K562 (cell line): ENCODE measurements around the gene ARMH1. TPM values are rescaled to one million over a fixed set of nuclear protein-coding genes. Genes with fewer than 3 reads are reported as not detected.

Experiments used
- BCL6 ChIP-seq: fragments of 250-450 bp; sonication (Bioruptor Pico); IDR thresholded peaks from 2 replicates; pipeline ENCODE4 v1.4.0; 2020
- CREB1 ChIP-seq, 2 experiments: sonication (generic) in 1 of 2; formaldehyde crosslinking in 1 of 2; IDR thresholded peaks; 2 replicates each; pipeline versions ENCODE4 v1.6.1 to v1.8.0; 2012 to 2022; ENCODE audit warnings: inconsistent platforms in 1 of 2, mild to moderate bottlenecking in 1 of 2, missing genetic modification reagents in 1 of 2, moderate library complexity in 1 of 2
- CXXC5 ChIP-seq: fragments of 250-450 bp; sonication (Bioruptor Pico); IDR thresholded peaks from 2 replicates; pipeline ENCODE4 v1.8.0; 2022; ENCODE audit warnings: inconsistent platforms, mild to moderate bottlenecking, moderate library complexity
- DACH1 ChIP-seq: fragments of 450-650 bp; IDR thresholded peaks from 2 replicates; pipeline ENCODE4 v1.6.1; 2018; ENCODE audit not compliant: partially characterized antibody
- ETS2 ChIP-seq: IDR thresholded peaks from 2 replicates; pipeline ENCODE4 v1.6.1; 2016; ENCODE audit warnings: borderline replicate concordance, missing genetic modification characterization, mild to moderate bottlenecking, moderate library complexity, missing compliant biosample characterization; ENCODE audit not compliant: poor library complexity, severe bottlenecking
- FOXP1 ChIP-seq: sonication (generic); formaldehyde crosslinking; IDR thresholded peaks from 2 replicates; pipeline ENCODE4 v1.8.0; 2022; ENCODE audit warnings: mild to moderate bottlenecking, missing genetic modification reagents
- HDAC3 ChIP-seq: fragments of 450-650 bp; IDR thresholded peaks from 2 replicates; pipeline ENCODE4 v1.6.1; 2018; ENCODE audit warnings: borderline replicate concordance, mild to moderate bottlenecking, moderate library complexity; ENCODE audit not compliant: partially characterized antibody
- HNRNPL ChIP-seq: fragments of 200-400 bp; formaldehyde crosslinking; IDR thresholded peaks from 2 replicates; pipeline ENCODE4 v1.6.1; 2017; ENCODE audit warnings: low read depth, mild to moderate bottlenecking, low read length
- HNRNPLL ChIP-seq: fragments of 200-400 bp; formaldehyde crosslinking; IDR thresholded peaks from 2 replicates; pipeline ENCODE4 v1.6.1; 2017; ENCODE audit warnings: low read length, low read depth, mild to moderate bottlenecking; ENCODE audit not compliant: poor library complexity, severe bottlenecking
- ILK ChIP-seq: fragments of 450-650 bp; IDR thresholded peaks from 2 replicates; pipeline ENCODE4 v1.6.1; 2016; ENCODE audit warnings: missing genetic modification characterization, low read depth, mild to moderate bottlenecking, missing compliant biosample characterization, moderate library complexity, borderline replicate concordance
- KDM1A ChIP-seq, 2 experiments: fragments of 450-650 bp; IDR thresholded peaks; 2 replicates each; pipeline ENCODE4 v1.6.1; 2016; ENCODE audit warnings: mild to moderate bottlenecking in 2 of 2
- LARP7 ChIP-seq: fragments of 450-650 bp; IDR thresholded peaks from 2 replicates; pipeline ENCODE4 v1.6.1; 2016
- NFE2 ChIP-seq: IDR thresholded peaks from 2 replicates; pipeline ENCODE4 v1.6.1; 2014; ENCODE audit warnings: antibody characterized with exemption, low read depth
- NONO ChIP-seq, 2 experiments: fragments of 200-400 bp in 1 of 2; fragments of 450-650 bp in 1 of 2; formaldehyde crosslinking in 1 of 2; IDR thresholded peaks; 2 replicates each; pipeline ENCODE4 v1.6.1; 2017; ENCODE audit warnings: low read depth in 2 of 2, mild to moderate bottlenecking in 2 of 2, moderate library complexity in 2 of 2, low read length in 1 of 2
- NR1H2 ChIP-seq: sonication (generic); formaldehyde crosslinking; IDR thresholded peaks from 2 replicates; pipeline ENCODE4 v1.4.0; 2020; ENCODE audit warnings: mild to moderate bottlenecking, missing genetic modification reagents
- RCOR1 ChIP-seq, 2 experiments: IDR thresholded peaks; 2 replicates each; pipeline ENCODE4 v1.6.1; 2012; ENCODE audit warnings: low read depth in 2 of 2, low read length in 2 of 2, borderline replicate concordance in 1 of 2, improper control_type of control experiment in 1 of 2
- SMARCA4 ChIP-seq: fragments of 450-650 bp; IDR thresholded peaks from 2 replicates; pipeline ENCODE4 v1.6.1; 2016
- SMARCC2 ChIP-seq: fragments of 450-650 bp; IDR thresholded peaks from 2 replicates; pipeline ENCODE4 v1.6.1; 2017; ENCODE audit warnings: antibody characterized with exemption, moderate library complexity, mild to moderate bottlenecking, low read depth
- TRIM24 ChIP-seq, 2 experiments: fragments of 450-650 bp; IDR thresholded peaks; 2 replicates each; pipeline ENCODE4 v1.6.1; 2016
- ZNF23 ChIP-seq: fragments of 250-450 bp; sonication (Bioruptor Pico); IDR thresholded peaks from 2 replicates; pipeline ENCODE4 v1.4.0; 2020; ENCODE audit warnings: mild to moderate bottlenecking
- ZZZ3 ChIP-seq: fragments of 450-650 bp; IDR thresholded peaks from 2 replicates; pipeline ENCODE4 v1.6.1; 2016; ENCODE audit warnings: antibody characterized with exemption, mild to moderate bottlenecking, moderate library complexity
- polyA plus RNA-seq, 8 experiments: library from polyadenylated mRNA; depleted of rRNA in 4 of 8; stranded (reverse) in 5 of 8; unstranded in 3 of 8; fragments of >200 nt; fragmentation: Nextera tagmentation in 2 of 8; fragmentation: Illumina TruSeq in 1 of 8; extraction: Ambion mirVana in 2 of 8; extraction: Trizol in 1 of 8; gene quantifications; 2 replicates each; pipeline versions ENCODE4 v1.2.1 to v1.2.3, GENCODE V29; 2011 to 2014; ENCODE audit warnings: inconsistent platforms in 1 of 8, missing spikeins in 1 of 8
- total RNA-seq, 7 experiments: library from RNA; depleted of rRNA in 6 of 7; stranded (reverse); fragments of >200 nt in 6 of 7; fragmentation: Illumina TruSeq in 2 of 7; extraction: Trizol in 2 of 7; gene quantifications; 2 replicates each; pipeline versions ENCODE4 v1.2.1 to v1.2.3, GENCODE V29; 2011 to 2021; ENCODE audit warnings: low replicate concordance in 1 of 7
- TF ChIP-seq, protein P1 (sequence below): fragments of 450-650 bp; formaldehyde crosslinking; conservative IDR thresholded peaks from 2 replicates; pipeline ENCODE4 v1.4.0; 2022; ENCODE audit warnings: mild to moderate bottlenecking, missing genetic modification characterization
- TF ChIP-seq, protein P2 (sequence below): fragments of 250-450 bp; sonication (Bioruptor Pico); IDR thresholded peaks from 2 replicates; pipeline ENCODE4 v1.8.0; 2021; ENCODE audit warnings: moderate library complexity, mild to moderate bottlenecking, inconsistent platforms
- TF ChIP-seq, protein P3 (sequence below): fragments of 200-800 bp; sonication (Bioruptor generic); IDR thresholded peaks from 2 replicates; pipeline ENCODE4 v1.6.1; 2017; ENCODE audit warnings: missing genetic modification characterization, missing compliant biosample characterization

ARMH1 gene
- total and polyA plus RNA-seq, 9 of the 15 experiments (the other 6 are each of a cell fraction or from before 2014, with no cell fraction given), result 0.41 TPM; not detected in 8

DNA sequence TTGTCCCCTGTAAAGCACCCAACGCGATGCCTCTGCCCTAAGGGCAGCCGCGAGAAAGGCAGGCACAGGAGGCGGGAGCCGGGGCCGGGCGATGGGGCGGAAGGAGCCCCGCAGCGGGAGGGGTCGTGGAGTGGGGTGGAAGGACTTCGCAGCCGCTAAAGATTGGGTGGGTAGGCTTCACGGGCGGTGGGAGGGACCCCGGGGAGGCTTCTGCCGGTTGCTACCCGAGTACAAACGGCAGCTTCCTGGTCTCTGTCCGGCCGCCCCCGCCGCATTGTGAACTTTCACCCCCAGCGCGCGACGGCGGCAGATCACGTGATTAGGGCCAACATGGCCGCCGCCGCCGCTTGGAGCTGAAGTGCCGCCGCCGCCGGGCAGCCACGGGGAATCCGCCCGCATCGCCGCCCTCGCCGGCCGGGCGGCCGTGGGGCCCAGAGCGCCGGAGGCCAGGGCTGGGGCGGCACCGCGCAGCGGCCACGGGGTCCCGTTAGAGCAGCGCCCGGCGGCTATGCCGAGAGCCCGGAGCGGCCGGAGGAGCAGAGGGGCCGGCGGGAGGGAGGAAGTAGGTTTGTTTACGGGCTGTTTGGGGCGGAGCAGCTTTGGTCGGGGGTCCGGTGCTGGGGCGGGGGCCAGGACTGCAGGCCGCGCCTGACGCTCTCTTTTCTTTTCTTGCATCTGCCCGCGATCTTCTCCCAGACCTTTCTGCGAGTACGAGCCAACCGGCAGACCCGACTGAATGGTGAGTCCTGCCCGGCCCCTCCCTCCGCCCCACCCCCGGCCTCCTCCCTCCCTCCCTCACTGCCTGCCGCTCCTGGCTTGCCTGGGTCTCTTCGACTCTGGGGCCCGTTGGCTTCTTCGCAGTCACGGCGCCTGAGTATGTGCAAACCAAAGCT lies 42.6 kb upstream of the ARMH1 start (continued):
- TF ChIP-seq ETS2 (tag) (peak; percentile 32), ZZZ3 (no peak), FOXP1 (no peak), DACH1 (no peak), NR1H2 (CRISPR knock-in tag) (no peak), BCL6 (no peak; the same call in 1 of the 2 replicates), SMARCA4 (no peak; the same call in 1 of the 2 replicates), NFE2 (no peak), ILK (no peak), HNRNPL (no peak; the same call in 1 of the 2 replicates), ZNF23 (no peak), SMARCC2 (0 out of 2 replicates have a peak, but pooled peaks have one; percentile 21), TRIM24 (IDR thresholded peaks at IDR 0.05) (no peak), NONO (IDR thresholded peaks at IDR 0.05; ENCODE audit: low read depth in 2 of 2, low read length in 1 of 2) (peak; percentile 95 to 96), CXXC5 (peak; percentile 100), KDM1A (IDR thresholded peaks at IDR 0.05) (no peak), HDAC3 (no peak), HNRNPLL (no peak), RCOR1 (IDR thresholded peaks at IDR 0.05; ENCODE audit: borderline replicate concordance in 1 of 2, low read depth in 2 of 2, low read length in 2 of 2) (peak in 1 of 2 experiments; percentile 11; a peak in 1 of 4 replicates), LARP7 (no peak), CREB1 (IDR thresholded peaks at IDR 0.05) (peak; percentile 54; the same call in 1 of the 2 replicates), CREB1 (CRISPR knock-in tag; IDR thresholded peaks at IDR 0.05) (no peak; the same call in 1 of the 2 replicates)
- TF ChIP-seq, protein P1, sequence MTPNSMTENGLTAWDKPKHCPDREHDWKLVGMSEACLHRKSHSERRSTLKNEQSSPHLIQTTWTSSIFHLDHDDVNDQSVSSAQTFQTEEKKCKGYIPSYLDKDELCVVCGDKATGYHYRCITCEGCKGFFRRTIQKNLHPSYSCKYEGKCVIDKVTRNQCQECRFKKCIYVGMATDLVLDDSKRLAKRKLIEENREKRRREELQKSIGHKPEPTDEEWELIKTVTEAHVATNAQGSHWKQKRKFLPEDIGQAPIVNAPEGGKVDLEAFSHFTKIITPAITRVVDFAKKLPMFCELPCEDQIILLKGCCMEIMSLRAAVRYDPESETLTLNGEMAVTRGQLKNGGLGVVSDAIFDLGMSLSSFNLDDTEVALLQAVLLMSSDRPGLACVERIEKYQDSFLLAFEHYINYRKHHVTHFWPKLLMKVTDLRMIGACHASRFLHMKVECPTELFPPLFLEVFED (CRISPR knock-in tag), result peak; percentile 74; the same call in 1 of the 2 replicates
- TF ChIP-seq, protein P2, sequence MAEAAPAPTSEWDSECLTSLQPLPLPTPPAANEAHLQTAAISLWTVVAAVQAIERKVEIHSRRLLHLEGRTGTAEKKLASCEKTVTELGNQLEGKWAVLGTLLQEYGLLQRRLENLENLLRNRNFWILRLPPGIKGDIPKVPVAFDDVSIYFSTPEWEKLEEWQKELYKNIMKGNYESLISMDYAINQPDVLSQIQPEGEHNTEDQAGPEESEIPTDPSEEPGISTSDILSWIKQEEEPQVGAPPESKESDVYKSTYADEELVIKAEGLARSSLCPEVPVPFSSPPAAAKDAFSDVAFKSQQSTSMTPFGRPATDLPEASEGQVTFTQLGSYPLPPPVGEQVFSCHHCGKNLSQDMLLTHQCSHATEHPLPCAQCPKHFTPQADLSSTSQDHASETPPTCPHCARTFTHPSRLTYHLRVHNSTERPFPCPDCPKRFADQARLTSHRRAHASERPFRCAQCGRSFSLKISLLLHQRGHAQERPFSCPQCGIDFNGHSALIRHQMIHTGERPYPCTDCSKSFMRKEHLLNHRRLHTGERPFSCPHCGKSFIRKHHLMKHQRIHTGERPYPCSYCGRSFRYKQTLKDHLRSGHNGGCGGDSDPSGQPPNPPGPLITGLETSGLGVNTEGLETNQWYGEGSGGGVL (CRISPR knock-in tag), result no peak
- TF ChIP-seq, protein P3, sequence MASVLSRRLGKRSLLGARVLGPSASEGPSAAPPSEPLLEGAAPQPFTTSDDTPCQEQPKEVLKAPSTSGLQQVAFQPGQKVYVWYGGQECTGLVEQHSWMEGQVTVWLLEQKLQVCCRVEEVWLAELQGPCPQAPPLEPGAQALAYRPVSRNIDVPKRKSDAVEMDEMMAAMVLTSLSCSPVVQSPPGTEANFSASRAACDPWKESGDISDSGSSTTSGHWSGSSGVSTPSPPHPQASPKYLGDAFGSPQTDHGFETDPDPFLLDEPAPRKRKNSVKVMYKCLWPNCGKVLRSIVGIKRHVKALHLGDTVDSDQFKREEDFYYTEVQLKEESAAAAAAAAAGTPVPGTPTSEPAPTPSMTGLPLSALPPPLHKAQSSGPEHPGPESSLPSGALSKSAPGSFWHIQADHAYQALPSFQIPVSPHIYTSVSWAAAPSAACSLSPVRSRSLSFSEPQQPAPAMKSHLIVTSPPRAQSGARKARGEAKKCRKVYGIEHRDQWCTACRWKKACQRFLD, result peak; percentile 84
